Fibroblast of lung (primary cell): ENCODE results near the gene RANBP3.

Source experiments
- CTCF ChIP-seq, 2 donors: IDR thresholded peaks in 1 of 2; conservative IDR thresholded peaks in 1 of 2; 1 replicate in 1 of 2; 2 replicates in 1 of 2; pipeline ENCODE4 v1.5.1; 2011 to 2012; ENCODE audit warnings: low read length in 2 of 2, control low read depth in 1 of 2, inconsistent platforms in 1 of 2, low read depth in 1 of 2, mild to moderate bottlenecking in 1 of 2
- EZH2 ChIP-seq: IDR thresholded peaks from 2 replicates; pipeline ENCODE4 v1.5.1; 2012; ENCODE audit warnings: low read length, control low read depth, mild to moderate bottlenecking; ENCODE audit errors: missing control alignments

- no peak for TF ChIP-seq CTCF (conservative IDR thresholded peaks at IDR 0.05 in 1 of 2, IDR thresholded peaks at IDR 0.05 in 1 of 2; ENCODE audit: low read depth in 1 of 2, low read length in 2 of 2)
- no peak for TF ChIP-seq EZH2
These were observed 23.6 kb downstream of the RANBP3 start for GRCh38 chr19:5954293-5954692.
